ENCODE results near the gene ANGPTL8. TPM values are rescaled to one million over a fixed set of nuclear protein-coding genes. Genes with fewer than 3 reads are reported as not detected.

ANGPTL8 gene
- total and polyA plus RNA-seq, 2 of the 4 experiments (the other 2 are of a cell fraction): not detected

DNA sequence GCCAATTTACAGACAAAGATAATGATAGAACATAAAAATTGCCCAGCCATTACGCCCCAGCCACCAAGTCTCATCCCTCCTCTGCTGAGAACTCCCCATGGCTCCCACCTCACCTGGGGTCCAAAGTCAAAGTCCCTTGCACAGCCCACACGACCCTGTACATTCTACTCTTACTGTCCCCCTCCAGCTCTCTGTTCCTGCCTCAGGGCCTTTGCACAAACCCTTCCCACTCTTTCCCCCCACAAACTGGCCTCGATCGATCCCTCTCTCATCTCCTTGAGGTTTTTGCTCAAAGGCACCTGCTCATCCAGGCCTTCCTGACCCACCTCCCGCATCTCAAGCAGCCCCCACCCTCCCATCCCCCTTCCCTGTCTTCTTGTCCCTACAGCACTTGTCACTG lies 21.6 kb downstream of the ANGPTL8 start:
- TF ChIP-seq POLR2A (IDR thresholded peaks at IDR 0.05; ENCODE audit: low read depth, low read length) (no peak), MAFK (IDR thresholded peaks at IDR 0.05; ENCODE audit: low read depth, low read length) (no peak), MXI1 (IDR thresholded peaks at IDR 0.05; ENCODE audit: borderline replicate concordance, low read depth, low read length) (no peak), BHLHE40 (IDR thresholded peaks at IDR 0.05; ENCODE audit: low read depth, low read length) (no peak), MAZ (IDR thresholded peaks at IDR 0.05; ENCODE audit: borderline replicate concordance, low read depth, low read length) (no peak), NFE2L2 (IDR thresholded peaks at IDR 0.05; ENCODE audit: low read depth, low read length) (no peak), CEBPB (IDR thresholded peaks at IDR 0.05; ENCODE audit: low read depth, low read length) (no peak), SMC3 (IDR thresholded peaks at IDR 0.05; ENCODE audit: low read depth, low read length) (no peak), RAD21 (IDR thresholded peaks at IDR 0.05; ENCODE audit: low read length) (no peak), CHD1 (IDR thresholded peaks at IDR 0.05; ENCODE audit: low read depth, low read length) (no peak), RFX5 (IDR thresholded peaks at IDR 0.05; ENCODE audit: low read depth, low read length) (no peak)
- TF ChIP-seq, protein P1, sequence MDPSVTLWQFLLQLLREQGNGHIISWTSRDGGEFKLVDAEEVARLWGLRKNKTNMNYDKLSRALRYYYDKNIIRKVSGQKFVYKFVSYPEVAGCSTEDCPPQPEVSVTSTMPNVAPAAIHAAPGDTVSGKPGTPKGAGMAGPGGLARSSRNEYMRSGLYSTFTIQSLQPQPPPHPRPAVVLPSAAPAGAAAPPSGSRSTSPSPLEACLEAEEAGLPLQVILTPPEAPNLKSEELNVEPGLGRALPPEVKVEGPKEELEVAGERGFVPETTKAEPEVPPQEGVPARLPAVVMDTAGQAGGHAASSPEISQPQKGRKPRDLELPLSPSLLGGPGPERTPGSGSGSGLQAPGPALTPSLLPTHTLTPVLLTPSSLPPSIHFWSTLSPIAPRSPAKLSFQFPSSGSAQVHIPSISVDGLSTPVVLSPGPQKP (IDR thresholded peaks at IDR 0.05; ENCODE audit: borderline replicate concordance, low read depth, low read length): no peak
- TF ChIP-seq, protein P2, sequence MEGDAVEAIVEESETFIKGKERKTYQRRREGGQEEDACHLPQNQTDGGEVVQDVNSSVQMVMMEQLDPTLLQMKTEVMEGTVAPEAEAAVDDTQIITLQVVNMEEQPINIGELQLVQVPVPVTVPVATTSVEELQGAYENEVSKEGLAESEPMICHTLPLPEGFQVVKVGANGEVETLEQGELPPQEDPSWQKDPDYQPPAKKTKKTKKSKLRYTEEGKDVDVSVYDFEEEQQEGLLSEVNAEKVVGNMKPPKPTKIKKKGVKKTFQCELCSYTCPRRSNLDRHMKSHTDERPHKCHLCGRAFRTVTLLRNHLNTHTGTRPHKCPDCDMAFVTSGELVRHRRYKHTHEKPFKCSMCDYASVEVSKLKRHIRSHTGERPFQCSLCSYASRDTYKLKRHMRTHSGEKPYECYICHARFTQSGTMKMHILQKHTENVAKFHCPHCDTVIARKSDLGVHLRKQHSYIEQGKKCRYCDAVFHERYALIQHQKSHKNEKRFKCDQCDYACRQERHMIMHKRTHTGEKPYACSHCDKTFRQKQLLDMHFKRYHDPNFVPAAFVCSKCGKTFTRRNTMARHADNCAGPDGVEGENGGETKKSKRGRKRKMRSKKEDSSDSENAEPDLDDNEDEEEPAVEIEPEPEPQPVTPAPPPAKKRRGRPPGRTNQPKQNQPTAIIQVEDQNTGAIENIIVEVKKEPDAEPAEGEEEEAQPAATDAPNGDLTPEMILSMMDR (conservative IDR thresholded peaks at IDR 0.05; ENCODE audit: low read depth, low read length): no peak
- TF ChIP-seq, protein P3, sequence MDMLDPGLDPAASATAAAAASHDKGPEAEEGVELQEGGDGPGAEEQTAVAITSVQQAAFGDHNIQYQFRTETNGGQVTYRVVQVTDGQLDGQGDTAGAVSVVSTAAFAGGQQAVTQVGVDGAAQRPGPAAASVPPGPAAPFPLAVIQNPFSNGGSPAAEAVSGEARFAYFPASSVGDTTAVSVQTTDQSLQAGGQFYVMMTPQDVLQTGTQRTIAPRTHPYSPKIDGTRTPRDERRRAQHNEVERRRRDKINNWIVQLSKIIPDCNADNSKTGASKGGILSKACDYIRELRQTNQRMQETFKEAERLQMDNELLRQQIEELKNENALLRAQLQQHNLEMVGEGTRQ (IDR thresholded peaks at IDR 0.05; ENCODE audit: low read depth, low read length): no peak
- DNase-seq: no peak
- dilution Hi-C loops (cut with HindIII; ENCODE audit: low sequenced_read_pairs, unreplicated experiment) (no loop called here), intact Hi-C loops (cut with micrococcal nuclease) (loop anchor here (1.0 kb wide), 1 partner anchor 124 kb away; no protein-coding TSS in a partner anchor), in situ Hi-C loops (cut with MboI; ENCODE audit: low sequenced_read_pairs) (no loop called here)
- Histone ChIP-seq H2AK5ac (ENCODE audit: low read depth, low read length) (peak overlapping the region; percentile 1; the same call in 1 of the 2 replicates), H4K5ac (ENCODE audit: low read depth, low read length) (no peak overlapping the region), H2AFZ (replicated peaks; ENCODE audit: low read length, poor library complexity) (no peak overlapping the region), H3K9me3 (ENCODE audit: control insufficient read depth, insufficient read depth, low read length) (no peaks in the 10 kb centered on the region), H3K9me1 (ENCODE audit: insufficient read depth, low read length) (no peaks in the 10 kb centered on the region), H4K20me1 (ENCODE audit: insufficient read depth, low read length) (no peaks in the 10 kb centered on the region; the same call in 1 of the 2 replicates), H2AK9ac (replicated peaks; ENCODE audit: low read depth, low read length, poor library complexity) (no peak overlapping the region), H3K4me3 (ENCODE audit: insufficient read depth, low read depth, low read length) (no peak overlapping the region), H3K9ac (ENCODE audit: low read depth, low read length) (no peak overlapping the region), H3K79me1 (ENCODE audit: low read depth in 1 of 2, low read length in 2 of 2) (peaks cover 6 to 15% of the 10 kb centered on the region in 2 experiments; a peak in 2 of 4 replicates), H3K36me3 (ENCODE audit: control insufficient read depth, insufficient read depth, low read length) (no peaks in the 10 kb centered on the region), H2BK5ac (ENCODE audit: low read depth, low read length, poor library complexity, severe bottlenecking) (no peak overlapping the region), H2BK20ac (ENCODE audit: low read depth, low read length) (no peak overlapping the region), H3K4me1 (ENCODE audit: control insufficient read depth, insufficient read depth, low read length) (peaks cover 7% of the 10 kb centered on the region), H2BK120ac (ENCODE audit: low read depth, low read length) (no peak overlapping the region), H3K56ac (ENCODE audit: extremely low read depth, insufficient read depth, low read length) (no peak overlapping the region), H2BK15ac (ENCODE audit: low read depth, low read length) (no peak overlapping the region), H3K18ac (ENCODE audit: low read depth, low read length) (no peak overlapping the region), H3K4me2 (ENCODE audit: low read depth, low read length) (peak overlapping the region; percentile 94; the same call in 1 of the 2 replicates), H3K4ac (ENCODE audit: low read depth, low read length) (no peak overlapping the region), H3K14ac (replicated peaks; ENCODE audit: low read depth, low read length) (no peak overlapping the region), H3K27me3 (ENCODE audit: control insufficient read depth, insufficient read depth, low read length) (no peaks in the 10 kb centered on the region), H4K91ac (ENCODE audit: insufficient read depth, low read depth, low read length) (no peak overlapping the region), H3K27ac (ENCODE audit: insufficient read depth, low read length) (no peak overlapping the region), H4K8ac (ENCODE audit: low read depth in 2 of 2, low read length in 2 of 2) (no peak overlapping the region; a peak in 1 of 4 replicates), H3K23ac (ENCODE audit: low read depth, low read length) (no peak overlapping the region; the same call in 1 of the 2 replicates)
- no TSS peak for BruUV-seq (replicated peaks)
- ChIA-PET CTCF (no interaction called here), POLR2A (ENCODE audit: unreplicated experiment) (no interaction called here)
- no peak for ATAC-seq (ENCODE audit: low read depth)
- 79% methylated on average over 3 of the region's 5 CpGs; no CpG with 5 or more reads in 1 of the 2 experiments for WGBS, 2 experiments (ENCODE audit: extremely low coverage in 2 of 2, insufficient read length in 1 of 2)

Data from IMR-90 (cell line).